Tibial artery (tissue), 4 donors: ENCODE measurements around the gene BLID.

Source experiments
- DNase-seq, 2 donors: peaks; one replicate each; pipeline ENCODE4 v3.0.0-alpha.2; 2019
- H3K27ac ChIP-seq, 2 donors: fragments of 200-600 bp; sonication (generic) in 1 of 2; 1 replicate in 1 of 2; 2 replicates in 1 of 2; pipeline ENCODE4 v1.5.1; 2018 to 2019; ENCODE audit warnings: mild to moderate bottlenecking in 1 of 2
- H3K27me3 ChIP-seq, 2 donors: fragments of 200-600 bp; sonication (generic) in 1 of 2; one replicate each; pipeline versions ENCODE4 v1.5.1 to v1.6.0; 2016 to 2019
- H3K36me3 ChIP-seq, 3 donors: fragments of 200-600 bp; sonication (generic) in 2 of 3; one replicate each; pipeline ENCODE4 v1.5.1; 2016 to 2019; ENCODE audit warnings: mild to moderate bottlenecking in 2 of 3
- H3K4me1 ChIP-seq, 4 donors: fragments of 200-600 bp; sonication (generic) in 2 of 4; 1 replicate in 3 of 4; 2 replicates in 1 of 4; pipeline ENCODE4 v1.5.1; 2016 to 2019
- H3K4me3 ChIP-seq, 2 donors: fragments of 200-600 bp; sonication (generic) in 1 of 2; 1 replicate in 1 of 2; 2 replicates in 1 of 2; pipeline ENCODE4 v1.5.1; 2018 to 2019; ENCODE audit warnings: mild to moderate bottlenecking in 2 of 2
- H3K9me3 ChIP-seq, 3 donors: fragments of 200-600 bp; sonication (generic) in 1 of 3; one replicate each; pipeline ENCODE4 v1.5.1; 2016 to 2019
- intact Hi-C: fragments of 100-400 bp; cut with DNase I; formaldehyde crosslinking; loops from one replicate; pipeline ENCODE4 v1.15.0; 2023; ENCODE audit warnings: low total_unique reads
- TF ChIP-seq, protein P1 (sequence below), 2 experiments: fragments of 200-600 bp in 1 of 2; fragments of 450-650 bp in 1 of 2; IDR thresholded peaks; one replicate each; pipeline ENCODE4 v1.5.1; 2017 to 2019; ENCODE audit warnings: antibody characterized with exemption in 2 of 2, mild to moderate bottlenecking in 1 of 2, moderate library complexity in 1 of 2

The BLID gene

GRCh38 chr11:122103726-122104125, 12.3 kb downstream of the BLID start:
- DNase-seq: no peak
- Histone ChIP-seq H3K4me1 (peaks cover 0 to 56% (median 11%) of the 10 kb centered on the region in 4 donors), H3K9me3 (no peaks in the 10 kb centered on the region), H3K36me3 (no peaks in the 10 kb centered on the region), H3K27ac (peak overlapping the region; percentile 10 to 91), H3K27me3 (no peaks in the 10 kb centered on the region), H3K4me3 (no peak overlapping the region)
- TF ChIP-seq, protein P1, sequence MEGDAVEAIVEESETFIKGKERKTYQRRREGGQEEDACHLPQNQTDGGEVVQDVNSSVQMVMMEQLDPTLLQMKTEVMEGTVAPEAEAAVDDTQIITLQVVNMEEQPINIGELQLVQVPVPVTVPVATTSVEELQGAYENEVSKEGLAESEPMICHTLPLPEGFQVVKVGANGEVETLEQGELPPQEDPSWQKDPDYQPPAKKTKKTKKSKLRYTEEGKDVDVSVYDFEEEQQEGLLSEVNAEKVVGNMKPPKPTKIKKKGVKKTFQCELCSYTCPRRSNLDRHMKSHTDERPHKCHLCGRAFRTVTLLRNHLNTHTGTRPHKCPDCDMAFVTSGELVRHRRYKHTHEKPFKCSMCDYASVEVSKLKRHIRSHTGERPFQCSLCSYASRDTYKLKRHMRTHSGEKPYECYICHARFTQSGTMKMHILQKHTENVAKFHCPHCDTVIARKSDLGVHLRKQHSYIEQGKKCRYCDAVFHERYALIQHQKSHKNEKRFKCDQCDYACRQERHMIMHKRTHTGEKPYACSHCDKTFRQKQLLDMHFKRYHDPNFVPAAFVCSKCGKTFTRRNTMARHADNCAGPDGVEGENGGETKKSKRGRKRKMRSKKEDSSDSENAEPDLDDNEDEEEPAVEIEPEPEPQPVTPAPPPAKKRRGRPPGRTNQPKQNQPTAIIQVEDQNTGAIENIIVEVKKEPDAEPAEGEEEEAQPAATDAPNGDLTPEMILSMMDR (IDR thresholded peaks at IDR 0.05): no peak
- intact Hi-C loops: loop anchor here (5.0 to 10.0 kb wide), 3 partner anchors 359 to 446 kb away; no protein-coding TSS in a partner anchor

DNA sequence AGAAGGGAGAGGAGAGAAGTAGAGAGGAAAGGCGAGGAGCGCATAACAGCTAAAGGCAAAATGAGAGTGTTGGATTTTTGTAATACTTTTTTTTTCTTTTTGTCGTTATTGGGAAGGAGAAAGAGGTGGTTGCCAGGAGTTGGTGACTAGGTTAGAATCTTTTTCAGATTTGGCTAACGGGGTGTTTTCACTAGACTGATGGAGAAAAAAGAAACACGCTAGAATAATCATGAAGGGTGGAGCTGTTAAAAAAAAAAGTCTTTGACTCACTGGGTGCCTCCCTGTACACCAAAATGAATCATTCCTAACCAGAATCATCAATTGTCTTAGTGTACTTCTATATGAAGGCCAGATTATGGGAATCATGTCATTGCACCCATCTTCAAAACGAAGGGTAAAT, 12.7 kb downstream of the BLID start:
- H3K27ac ChIP-seq: peak overlapping the region; percentile 80 to 91
- no peak for DNase-seq
- H3K4me1 ChIP-seq: peaks cover 0 to 52% (median 9%) of the 10 kb centered on the region in 4 donors
- no peaks in the 10 kb centered on the region for H3K27me3 ChIP-seq
- no peak overlapping the region for H3K4me3 ChIP-seq
- H3K36me3 ChIP-seq: no peaks in the 10 kb centered on the region
- TF ChIP-seq, protein P1 (IDR thresholded peaks at IDR 0.05): no peak
- H3K9me3 ChIP-seq: no peaks in the 10 kb centered on the region
- intact Hi-C loops: loop anchor here (5.0 to 10.0 kb wide), 3 partner anchors 359 to 446 kb away; no protein-coding TSS in a partner anchor

GRCh38 chr11:122102426-122102825, 13.6 kb downstream of the BLID start:
- DNase-seq: no peak
- Histone ChIP-seq H3K4me3 (peak overlapping the region; percentile 64 to 68), H3K36me3 (no peaks in the 10 kb centered on the region), H3K9me3 (no peaks in the 10 kb centered on the region), H3K27ac (peak overlapping the region; percentile 80 to 91), H3K27me3 (no peaks in the 10 kb centered on the region), H3K4me1 (peaks cover 0 to 44% (median 9%) of the 10 kb centered on the region in 4 donors)
- TF ChIP-seq, protein P1 (IDR thresholded peaks at IDR 0.05): no peak
- intact Hi-C loops: loop anchor here (5.0 to 10.0 kb wide), 3 partner anchors 358 to 445 kb away; no protein-coding TSS in a partner anchor

- no peaks in the 10 kb centered on the region for H3K36me3 ChIP-seq
- DNase-seq: peak; percentile 78 to 90
- TF ChIP-seq, protein P1 (IDR thresholded peaks at IDR 0.05): peak; percentile 64 to 65
- H3K27me3 ChIP-seq: no peaks in the 10 kb centered on the region
- peak overlapping the region; percentile 64 to 68 for H3K4me3 ChIP-seq
- intact Hi-C loops: loop anchor here (5.0 to 10.0 kb wide), 3 partner anchors 357 to 444 kb away; no protein-coding TSS in a partner anchor
- H3K9me3 ChIP-seq: no peaks in the 10 kb centered on the region
- H3K4me1 ChIP-seq: peaks cover 0 to 39% (median 9%) of the 10 kb centered on the region in 4 donors
- H3K27ac ChIP-seq: peak overlapping the region; percentile 80 to 91
Observed at GRCh38 chr11:122101625-122102291, 14.3 kb downstream of the BLID start.

DNA sequence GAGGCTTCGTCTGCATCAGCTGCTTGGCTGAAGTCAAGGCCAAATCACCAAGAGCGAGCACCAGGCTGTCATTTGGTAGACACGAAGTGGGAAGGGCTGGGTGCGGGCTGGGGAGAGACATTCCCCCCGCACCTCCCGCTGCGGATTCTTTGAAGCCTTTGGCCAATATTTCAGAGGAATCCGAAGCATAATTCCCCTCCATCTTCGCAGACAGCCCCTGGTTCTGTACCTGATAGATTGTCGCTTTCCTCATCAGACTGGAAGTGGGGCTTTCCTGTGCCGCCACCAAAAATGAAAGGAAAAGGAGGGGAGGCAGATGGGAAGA, 15.3 kb downstream of the BLID start:
- Histone ChIP-seq H3K27ac (peak overlapping the region; percentile 80 to 91), H3K36me3 (no peaks in the 10 kb centered on the region), H3K9me3 (no peaks in the 10 kb centered on the region), H3K4me1 (peaks cover 0 to 39% (median 9%) of the 10 kb centered on the region in 4 donors), H3K27me3 (no peaks in the 10 kb centered on the region), H3K4me3 (peak overlapping the region; percentile 64 to 68)
- TF ChIP-seq, protein P1 (IDR thresholded peaks at IDR 0.05): no peak
- DNase-seq: peak; percentile 70 to 85
- intact Hi-C loops: loop anchor here (5.0 to 10.0 kb wide), 3 partner anchors 356 to 443 kb away; no protein-coding TSS in a partner anchor
